Astrocyte of the hippocampus (primary cell): ENCODE measurements around the gene CD6.
A peak's percentile ranks its signal among the peaks of the same experiment; 100 is the strongest.

Experiments used
- DNase-seq: peaks from one replicate; pipeline ENCODE4 v3.0.0; 2011; ENCODE audit warnings: low read depth, low spot score

The CD6 gene

GRCh38 chr11:60935676-60936442 lies 35.6 kb upstream of the CD6 start:
- DNase-seq, result no peak

- no peak for DNase-seq
These were observed 34.9 kb upstream of the CD6 start for GRCh38 chr11:60936467-60937143.

- no peak for DNase-seq
These were observed 34.3 kb upstream of the CD6 start for GRCh38 chr11:60937144-60937527.

- DNase-seq, result no peak
These were observed 33.7 kb upstream of the CD6 start for GRCh38 chr11:60937811-60938210.

- no peak for DNase-seq
These were observed 33.0 kb upstream of the CD6 start for GRCh38 chr11:60938500-60938899.

- DNase-seq, result no peak
These were observed 32.2 kb upstream of the CD6 start for GRCh38 chr11:60939301-60939700.

DNA sequence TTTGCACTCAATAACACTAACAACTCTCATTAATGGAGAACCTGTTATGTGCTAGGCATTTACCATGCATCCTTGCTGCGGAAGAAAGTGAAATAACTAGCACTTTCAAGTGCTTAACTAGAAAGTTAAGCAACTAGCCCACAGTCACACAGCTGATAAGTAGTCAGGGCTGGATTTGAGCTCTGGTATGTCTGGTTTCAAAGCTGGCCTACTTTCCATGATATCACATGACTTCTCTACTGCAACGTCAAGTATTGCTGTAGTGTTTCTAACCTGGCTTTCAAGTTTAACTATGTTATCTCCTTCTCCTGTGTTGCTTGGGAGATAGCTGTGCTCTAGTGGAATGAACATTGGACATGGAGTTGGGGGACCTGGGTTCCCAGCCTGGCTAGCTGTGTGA lies 31.6 kb upstream of the CD6 start:
- DNase-seq, result no peak

DNA sequence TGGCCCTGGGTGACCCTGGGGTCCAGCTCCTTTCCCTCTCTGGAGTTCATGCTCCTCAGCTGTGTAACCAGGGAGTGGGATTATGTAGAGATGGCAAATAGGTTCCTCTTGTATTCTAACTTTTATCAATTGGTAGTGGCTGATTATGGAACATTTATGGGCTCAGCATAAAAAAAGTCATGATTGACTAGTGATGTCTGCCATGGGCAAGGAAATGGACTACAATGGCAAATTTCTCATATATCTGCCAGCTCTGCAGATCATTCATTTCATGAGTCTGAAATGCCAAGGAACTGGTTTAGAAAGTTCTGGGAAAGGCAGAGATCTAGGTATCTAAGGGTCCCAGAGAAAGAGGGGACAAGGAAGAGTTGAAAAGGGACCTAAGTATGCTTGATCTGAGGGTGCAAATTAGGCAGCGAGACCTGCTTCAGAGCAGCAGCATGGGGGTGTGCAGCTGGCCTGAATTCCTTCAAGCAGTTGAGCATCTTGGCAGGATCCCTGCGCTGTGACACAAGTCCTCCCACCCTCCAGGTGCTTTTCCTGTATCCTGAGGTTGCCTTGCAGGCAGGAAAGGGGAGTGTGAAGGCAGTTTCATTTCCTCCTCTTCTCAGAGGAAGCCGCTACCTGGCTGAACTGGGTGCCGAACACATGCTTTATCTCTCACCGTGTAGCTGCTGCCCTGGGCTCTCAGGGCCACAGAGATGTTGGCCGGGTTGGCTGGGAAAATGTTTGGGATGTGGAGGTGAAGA lies 29.9 kb upstream of the CD6 start:
- no peak for DNase-seq

GRCh38 chr11:60942219-60942618 lies 29.3 kb upstream of the CD6 start:
- no peak for DNase-seq

GRCh38 chr11:60942970-60943565 lies 28.4 kb upstream of the CD6 start:
- peak; percentile 56 for DNase-seq

GRCh38 chr11:60944490-60945294 lies 26.8 kb upstream of the CD6 start:
- DNase-seq, result no peak

DNA sequence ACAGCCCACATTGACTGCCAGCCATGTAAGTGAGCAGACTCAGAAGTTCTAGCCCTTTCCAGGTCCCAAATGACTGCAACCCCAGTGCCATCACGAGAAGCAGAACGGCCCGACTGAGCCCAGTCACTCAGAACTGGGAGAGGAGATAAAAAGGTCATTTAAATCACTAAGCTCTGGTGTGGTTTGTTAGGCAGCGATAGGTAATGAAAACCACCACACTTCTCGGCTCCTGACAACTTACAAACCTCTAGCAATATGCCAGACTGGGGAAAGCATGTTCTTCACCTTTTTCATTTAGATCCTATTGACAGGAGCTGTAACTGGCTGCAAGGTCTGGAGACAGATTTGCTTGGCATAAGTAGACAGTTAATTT lies 26.2 kb upstream of the CD6 start:
- no peak for DNase-seq

- no peak for DNase-seq
These were observed 24.7 kb upstream of the CD6 start for GRCh38 chr11:60946601-60947264.

- DNase-seq, result no peak
These were observed 23.8 kb upstream of the CD6 start for GRCh38 chr11:60947700-60948099.

- DNase-seq, result no peak
These were observed 23.2 kb upstream of the CD6 start for GRCh38 chr11:60948250-60948649.

DNA sequence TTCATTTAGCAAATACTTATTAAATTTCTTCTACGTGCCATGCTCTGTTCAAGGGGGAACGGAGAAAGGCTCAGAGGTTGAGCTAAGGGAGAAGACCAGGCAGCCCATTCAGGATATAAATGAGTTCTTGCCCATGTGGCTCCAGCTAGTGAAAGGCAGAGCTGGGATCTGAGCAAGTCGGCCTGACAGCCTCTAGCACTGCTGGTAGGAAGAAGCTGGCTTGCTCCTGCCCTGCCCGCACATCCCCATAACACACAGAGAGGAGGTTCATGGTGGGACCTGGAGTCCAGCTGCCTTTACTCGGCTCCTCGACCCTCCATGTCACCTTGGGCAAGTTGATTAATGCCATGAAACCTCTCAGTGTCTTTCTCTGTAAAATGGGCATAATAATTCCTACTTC lies 21.5 kb upstream of the CD6 start:
- DNase-seq, result no peak

DNA sequence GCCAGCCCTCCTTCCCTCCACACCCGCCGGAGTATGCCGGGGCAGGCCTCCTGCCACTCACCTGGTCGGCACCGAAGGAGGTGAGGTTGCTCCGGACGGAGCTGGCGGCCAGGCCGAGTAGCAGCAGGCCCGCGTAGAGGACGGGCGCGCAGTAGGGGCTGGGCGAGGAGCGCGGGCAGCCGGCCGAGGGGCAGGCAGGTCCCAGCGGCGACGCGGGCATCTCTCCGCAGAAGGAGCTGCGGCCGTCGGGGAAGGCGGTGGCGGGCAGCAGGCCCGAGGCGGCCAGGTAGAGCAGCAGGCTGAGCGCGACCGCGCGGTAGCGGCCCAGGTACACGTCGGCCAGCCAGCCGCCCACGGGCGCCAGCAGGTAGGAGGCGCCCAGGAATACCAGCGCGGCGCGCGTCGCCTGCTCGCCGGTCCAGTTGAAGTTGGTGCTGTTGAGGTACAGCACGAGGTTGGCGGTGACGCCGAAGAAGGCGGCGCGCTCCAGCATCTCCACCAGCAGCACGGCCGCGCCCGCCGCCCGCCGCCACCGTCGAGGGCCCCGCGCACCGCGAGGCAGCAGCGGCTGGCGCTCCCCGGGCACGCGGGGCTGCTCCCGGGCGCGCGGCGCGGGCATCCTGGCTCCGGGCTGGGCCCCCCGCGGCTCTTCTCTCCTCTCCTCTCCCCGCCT lies 20.4 kb upstream of the CD6 start:
- no peak for DNase-seq

DNA sequence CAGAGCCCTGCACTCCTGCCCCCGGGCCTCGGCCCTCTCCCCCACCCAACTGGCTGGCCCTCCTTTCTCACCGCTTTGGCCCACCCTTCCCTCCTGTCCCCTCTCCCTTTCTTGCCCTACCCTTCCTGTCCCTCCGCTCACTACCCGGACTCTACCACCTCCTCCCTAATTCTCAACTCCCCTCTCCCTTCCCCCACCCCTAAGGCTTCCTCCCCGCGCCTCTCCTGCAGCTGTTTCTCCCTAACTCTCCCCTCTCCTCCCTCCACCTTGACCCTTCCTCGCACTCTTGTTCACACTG lies 19.9 kb upstream of the CD6 start:
- no peak for DNase-seq

DNA sequence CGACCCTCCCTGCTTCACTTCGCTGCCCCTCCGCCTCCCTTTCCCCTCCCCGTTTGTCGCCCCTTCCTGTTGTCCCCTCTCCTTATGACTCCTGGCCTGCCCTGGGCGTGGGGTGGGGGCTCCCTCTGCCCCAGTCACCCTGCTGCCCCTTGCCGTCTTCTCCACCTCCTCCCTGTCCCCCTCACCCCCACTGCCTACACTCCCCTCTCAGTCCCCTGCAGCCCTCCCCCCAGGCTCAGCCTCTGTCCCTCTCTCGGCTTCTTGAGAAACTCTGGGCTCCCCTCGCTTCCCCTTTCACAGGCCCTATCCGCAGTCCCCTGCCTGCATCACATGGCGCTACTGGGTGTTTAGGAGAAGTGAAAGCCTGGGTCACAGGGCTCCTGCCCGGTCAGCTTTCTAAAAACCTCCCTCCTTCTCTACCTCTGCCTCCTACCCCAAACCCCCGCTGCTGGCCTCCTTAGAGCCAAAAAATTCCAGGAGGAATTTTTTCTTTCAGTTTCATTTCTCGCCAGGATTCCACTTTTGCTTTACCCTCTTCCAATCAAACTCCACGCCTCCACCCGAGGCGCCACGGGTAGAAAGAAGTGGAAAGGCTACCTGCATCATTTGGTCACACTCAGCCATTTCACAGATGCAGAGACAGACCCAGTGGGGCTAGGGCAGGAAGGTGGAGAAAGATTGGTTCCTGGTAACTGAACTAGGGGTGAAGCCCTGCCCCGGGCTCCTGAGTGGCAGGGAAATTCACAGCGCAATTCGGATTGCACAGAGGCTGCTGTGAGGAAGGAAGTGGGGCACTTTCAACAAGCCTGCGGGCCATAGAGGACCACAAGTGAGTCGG lies 19.4 kb upstream of the CD6 start, which contains the start of gene SLC15A3:
TSS of gene SLC15A3 (minus strand) at position 273 of the 838 bp plus-strand sequence. CDS start 625 bp downstream, outside the sequence.
- peak; percentile 45 for DNase-seq
